ENCODE results near the gene KLHL5.

KLHL5 gene

GRCh38 chr4:39061457-39061856 is 575 bp upstream of the KLHL5 start:
- Histone ChIP-seq H3K4me3 (ENCODE audit: low read length) (no peak overlapping the region), H3K4me2 (ENCODE audit: low read length) (peak overlapping the region; percentile 16; the same call in 1 of the 2 replicates), H3K27me3 (ENCODE audit: control insufficient read depth, low read length) (no peaks in the 10 kb centered on the region), H4K20me1 (ENCODE audit: control insufficient read depth, insufficient read depth, low read depth, low read length) (peaks cover 6% of the 10 kb centered on the region; the same call in 1 of the 2 replicates), H3F3A (ENCODE audit: control insufficient read depth, insufficient read depth) (0 out of 2 replicates have a peak, but pooled peaks cover 3% of the 10 kb centered on the region), H3K27ac (ENCODE audit: low read depth, low read length) (no peak overlapping the region), H3K79me2 (ENCODE audit: control insufficient read depth, low read length) (peaks cover 90% of the 10 kb centered on the region), H3K9me3 (ENCODE audit: control insufficient read depth, insufficient read depth, low read length) (no peaks in the 10 kb centered on the region), H3K9me2 (replicated peaks; ENCODE audit: control insufficient read depth, low read length) (no peaks in the 10 kb centered on the region), H3K4me1 (ENCODE audit: control insufficient read depth, low read length) (peaks cover 28% of the 10 kb centered on the region), H3K36me3 (ENCODE audit: control insufficient read depth, low read length) (no peaks in the 10 kb centered on the region; the same call in 1 of the 2 replicates)
- peak; percentile 15 for TF ChIP-seq CTCF (IDR thresholded peaks at IDR 0.05; ENCODE audit: low read depth, low read length, poor library complexity, severe bottlenecking)
- TF ChIP-seq EZH2phosphoT487 (IDR thresholded peaks at IDR 0.05; ENCODE audit: borderline replicate concordance, low read length): no peak

GRCh38 chr4:39062770-39063097 is 702 bp downstream of the KLHL5 start:
- 0 out of 2 replicates have a peak, but pooled peaks cover 3% of the 10 kb centered on the region for H3F3A ChIP-seq (ENCODE audit: control insufficient read depth, insufficient read depth)
- H3K36me3 ChIP-seq (ENCODE audit: control insufficient read depth, low read length): no peaks in the 10 kb centered on the region
- H3K79me2 ChIP-seq (ENCODE audit: control insufficient read depth, low read length): peaks cover 90% of the 10 kb centered on the region
- H3K27me3 ChIP-seq (ENCODE audit: control insufficient read depth, low read length): no peaks in the 10 kb centered on the region
- no peak for TF ChIP-seq EZH2phosphoT487 (IDR thresholded peaks at IDR 0.05; ENCODE audit: borderline replicate concordance, low read length)
- TF ChIP-seq CTCF (IDR thresholded peaks at IDR 0.05; ENCODE audit: low read depth, low read length, poor library complexity, severe bottlenecking): no peak
- peaks cover 28% of the 10 kb centered on the region for H3K4me1 ChIP-seq (ENCODE audit: control insufficient read depth, low read length)
- H3K9me3 ChIP-seq (ENCODE audit: control insufficient read depth, insufficient read depth, low read length): no peaks in the 10 kb centered on the region
- H4K20me1 ChIP-seq (ENCODE audit: control insufficient read depth, insufficient read depth, low read depth, low read length): peaks cover 6% of the 10 kb centered on the region; the same call in 1 of the 2 replicates
- H3K9me2 ChIP-seq (replicated peaks; ENCODE audit: control insufficient read depth, low read length): no peaks in the 10 kb centered on the region
- H3K4me2 ChIP-seq (ENCODE audit: low read length): peak overlapping the region; percentile 16; the same call in 1 of the 2 replicates
- H3K4me3 ChIP-seq (ENCODE audit: low read length): no peak overlapping the region
- no peak overlapping the region for H3K27ac ChIP-seq (ENCODE audit: low read depth, low read length)

GRCh38 chr4:39063430-39063829 is 1.4 kb downstream of the KLHL5 start:
- TF ChIP-seq EZH2phosphoT487 (IDR thresholded peaks at IDR 0.05; ENCODE audit: borderline replicate concordance, low read length) (no peak), CTCF (IDR thresholded peaks at IDR 0.05; ENCODE audit: low read depth, low read length, poor library complexity, severe bottlenecking) (no peak)
- H3F3A ChIP-seq (ENCODE audit: control insufficient read depth, insufficient read depth): 0 out of 2 replicates have a peak, but pooled peaks cover 3% of the 10 kb centered on the region
- H3K36me3 ChIP-seq (ENCODE audit: control insufficient read depth, low read length): no peaks in the 10 kb centered on the region
- H4K20me1 ChIP-seq (ENCODE audit: control insufficient read depth, insufficient read depth, low read depth, low read length): peaks cover 6% of the 10 kb centered on the region; the same call in 1 of the 2 replicates
- no peak overlapping the region for H3K4me3 ChIP-seq (ENCODE audit: low read length)
- H3K4me1 ChIP-seq (ENCODE audit: control insufficient read depth, low read length): peaks cover 28% of the 10 kb centered on the region
- no peak overlapping the region for H3K27ac ChIP-seq (ENCODE audit: low read depth, low read length)
- H3K9me2 ChIP-seq (replicated peaks; ENCODE audit: control insufficient read depth, low read length): no peaks in the 10 kb centered on the region
- no peaks in the 10 kb centered on the region for H3K9me3 ChIP-seq (ENCODE audit: control insufficient read depth, insufficient read depth, low read length)
- H3K4me2 ChIP-seq (ENCODE audit: low read length): no peak overlapping the region
- H3K79me2 ChIP-seq (ENCODE audit: control insufficient read depth, low read length): peaks cover 89% of the 10 kb centered on the region
- H3K27me3 ChIP-seq (ENCODE audit: control insufficient read depth, low read length): no peaks in the 10 kb centered on the region
